B cell (primary cell): ENCODE data around the gene RCBTB2. TPM values are rescaled to one million over a fixed set of nuclear protein-coding genes. Genes with fewer than 3 reads are reported as not detected.

Experiments
- ATAC-seq: fragments of 200-7000 bp; cut with Tn5 transposase; one replicate; pipeline ENCODE4 v1.10.0; 2021; ENCODE audit warnings: low read depth, mild to moderate bottlenecking, moderate number of reproducible peaks, moderate library complexity
- CTCF ChIA-PET: fragments of 350-600 bp; sonication (Branson Sonifier 250); formaldehyde crosslinking; loops from one replicate; lab custom pipeline; 2021; ENCODE audit warnings: antibody characterized with exemption, inconsistent platforms; lab: Charles Lee
- POLR2A ChIA-PET: fragments of 350-600 bp; sonication (Branson Sonifier 250); formaldehyde crosslinking; loops from one replicate; lab custom pipeline; 2021; ENCODE audit warnings: antibody characterized with exemption; lab: Charles Lee
- DNase-seq: peaks from one replicate; pipeline ENCODE4 v3.0.0; 2013
- H2AFZ ChIP-seq: 2 replicates; pipeline ENCODE4 v1.6.1; 2012; ENCODE audit warnings: mild to moderate bottlenecking, low read depth, low read length; ENCODE audit not compliant: insufficient read depth, poor library complexity, severe bottlenecking
- H3K27ac ChIP-seq, 2 donors: 1 replicate in 1 of 2; 2 replicates in 1 of 2; pipeline ENCODE4 v1.5.1; 2012 to 2013; ENCODE audit warnings: low read length in 2 of 2, mild to moderate bottlenecking in 2 of 2, moderate library complexity in 1 of 2
- H3K27me3 ChIP-seq, 4 experiments: fragments of 200-600 bp in 1 of 4; sonication (generic) in 1 of 4; replicated peaks in 1 of 4; 1 replicate in 2 of 4; 2 replicates in 2 of 4; pipeline versions ENCODE4 v1.6.1 to v1.7.0; 2013 to 2016; ENCODE audit warnings: low read length in 3 of 4, mild to moderate bottlenecking in 2 of 4, mixed read lengths in 1 of 4, moderate library complexity in 1 of 4; ENCODE audit not compliant: insufficient read depth in 4 of 4, control insufficient read depth in 3 of 4; ENCODE audit errors: control extremely low read depth in 1 of 4
- H3K36me3 ChIP-seq, 2 experiments: replicated peaks in 1 of 2; 1 replicate in 1 of 2; 2 replicates in 1 of 2; pipeline versions ENCODE4 v1.6.1 to v1.7.1; 2013; ENCODE audit warnings: low read length in 1 of 2; ENCODE audit not compliant: insufficient read depth in 2 of 2, control insufficient read depth in 1 of 2; ENCODE audit errors: control extremely low read depth in 1 of 2, extremely low read depth in 1 of 2
- H3K4me1 ChIP-seq, 2 donors: fragments of 200-600 bp in 1 of 2; sonication (generic) in 1 of 2; 1 replicate in 1 of 2; 2 replicates in 1 of 2; pipeline versions ENCODE4 v1.5.1 to v1.6.1; 2013 to 2017; ENCODE audit warnings: low read length in 2 of 2; ENCODE audit not compliant: control insufficient read depth in 2 of 2, insufficient read depth in 2 of 2
- H3K4me2 ChIP-seq: replicated peaks from 2 replicates; pipeline ENCODE3; 2012; ENCODE audit warnings: mild to moderate bottlenecking, low read depth, low read length; ENCODE audit not compliant: poor library complexity, severe bottlenecking
- H3K4me3 ChIP-seq, 5 experiments: fragments of 200-600 bp in 1 of 5; sonication (generic) in 1 of 5; 1 replicate in 3 of 5; 2 replicates in 2 of 5; pipeline versions ENCODE4 v1.5.1 to v1.7.0; 2011 to 2016; ENCODE audit warnings: low read length in 4 of 5, mild to moderate bottlenecking in 4 of 5, low read depth in 2 of 5, control low read depth in 1 of 5, moderate library complexity in 1 of 5; ENCODE audit not compliant: insufficient read depth in 1 of 5; ENCODE audit errors: control extremely low read depth in 1 of 5, extremely low read depth in 1 of 5
- H3K79me2 ChIP-seq: fragments of 200-600 bp; sonication (generic); one replicate; pipeline ENCODE4 v1.6.0; 2016; ENCODE audit warnings: low read length; ENCODE audit not compliant: control insufficient read depth, insufficient read depth
- H3K9ac ChIP-seq: fragments of 200-600 bp; sonication (generic); 2 replicates; pipeline ENCODE4 v1.6.1; 2017; ENCODE audit warnings: mild to moderate bottlenecking, low read length, moderate library complexity
- H3K9me3 ChIP-seq, 3 donors: one replicate each; pipeline versions ENCODE4 v1.6.1 to v1.7.1; 2013; ENCODE audit warnings: low read length in 2 of 3; ENCODE audit not compliant: control insufficient read depth in 2 of 3, insufficient read depth in 1 of 3; ENCODE audit errors: control extremely low read depth in 1 of 3
- H4K20me1 ChIP-seq: 2 replicates; pipeline ENCODE4 v1.6.0; 2012; ENCODE audit warnings: mild to moderate bottlenecking, low read length; ENCODE audit not compliant: insufficient read depth, control insufficient read depth, poor library complexity, severe bottlenecking
- H3K27ac Mint-ChIP-seq: one replicate; pipeline ENCODE4 v1.8.0; 2021; ENCODE audit warnings: mixed read lengths
- H3K27me3 Mint-ChIP-seq: one replicate; pipeline ENCODE4 v1.8.0; 2021; ENCODE audit warnings: mixed read lengths
- H3K4me1 Mint-ChIP-seq: one replicate; pipeline ENCODE4 v1.8.0; 2021; ENCODE audit warnings: mixed read lengths
- H3K4me3 Mint-ChIP-seq: one replicate; pipeline ENCODE4 v1.8.0; 2021; ENCODE audit warnings: mixed read lengths
- H3K9me3 Mint-ChIP-seq: one replicate; pipeline ENCODE4 v1.8.0; 2022; ENCODE audit warnings: mixed read lengths; ENCODE audit not compliant: insufficient read depth
- CTCF ChIP-seq: fragments of 200-600 bp; IDR thresholded peaks from one replicate; pipeline ENCODE4 v1.8.0; 2022; ENCODE audit warnings: antibody characterized with exemption, mild to moderate bottlenecking
- EZH2 ChIP-seq: IDR thresholded peaks from 2 replicates; pipeline ENCODE4 v1.6.1; 2012; ENCODE audit warnings: borderline replicate concordance, low read depth, mild to moderate bottlenecking, moderate library complexity, low read length; ENCODE audit not compliant: insufficient read depth, poor library complexity, severe bottlenecking
- WGBS: methylation state at CpG from one replicate; pipeline ENCODE4 v1.1.5; 2013; ENCODE audit warnings: missing lambda C conversion rate; ENCODE audit not compliant: insufficient coverage; 5-methylcytosine and 5-hydroxymethylcytosine counted together
- intact Hi-C: fragments of 100-400 bp; cut with micrococcal nuclease; formaldehyde crosslinking; loops from one replicate; pipeline ENCODE4 v1.10.0; 2022
- polyA plus RNA-seq: library from polyadenylated mRNA; depleted of rRNA; stranded (reverse); fragments of >200 nt; gene quantifications from 2 replicates; pipeline ENCODE4 v1.2.3, GENCODE V29; 2012
- total RNA-seq, 2 donors: library from RNA; stranded (reverse); fragments of 120-200 nt in 1 of 2; gene quantifications; 1 replicate in 1 of 2; 2 replicates in 1 of 2; pipeline versions ENCODE4 v1.2.3 to v1.2.4, GENCODE V29; 2013 to 2022

Gene RCBTB2
- total and polyA plus RNA-seq, 2 donors (not counting 1 experiment from before 2014, with no cell fraction given): 1.4 to 2.7 TPM

- CTCF ChIA-PET: interaction anchor here (1.3 kb wide), 1 partner anchor 49 kb away, joined by 5 read pairs; no protein-coding TSS in a partner anchor
- Histone ChIP-seq H3K4me1 (peaks cover 20 to 24% of the 10 kb centered on the region in 2 donors), H3K9ac (no peak overlapping the region), H3K27me3 (peaks cover 0 to 6% (median 4%) of the 10 kb centered on the region in 4 experiments), H2AFZ (no peak overlapping the region), H3K79me2 (peaks cover 2% of the 10 kb centered on the region), H3K27ac (no peak overlapping the region), H3K36me3 (no peaks in the 10 kb centered on the region), H4K20me1 (no peaks in the 10 kb centered on the region), H3K4me3 (no peak overlapping the region), H3K4me2 (no peak overlapping the region), H3K9me3 (no peaks in the 10 kb centered on the region)
- Mint-ChIP-seq H3K9me3 (no peaks in the 10 kb centered on the region), H3K4me1 (peaks cover 26% of the 10 kb centered on the region), H3K27me3 (peaks cover 11% of the 10 kb centered on the region), H3K27ac (no peak overlapping the region), H3K4me3 (peak overlapping the region; percentile 97)
- whole genome bisulfite sequencing: 59% methylated on average over 5 of the region's 6 CpGs
- intact Hi-C loops: loop anchor here (5.0 kb wide), 2 partner anchors 446 to 494 kb away; partner anchors contain the start of genes FNDC3A and NUDT15
- DNase-seq: no peak
- TF ChIP-seq EZH2: no peak
- no peak for TF ChIP-seq CTCF
- ATAC-seq: no peak
- POLR2A ChIA-PET: interaction anchor here (0.5 kb wide), 1 partner anchor 13 kb away, joined by 6 read pairs; no protein-coding TSS in a partner anchor
Measured at GRCh38 chr13:48530833-48531232, 2.0 kb downstream of the RCBTB2 start.

- H3K27me3 Mint-ChIP-seq: peaks cover 8% of the 10 kb centered on the region
- H3K79me2 ChIP-seq: peaks cover 7% of the 10 kb centered on the region
- no peaks in the 10 kb centered on the region for H3K9me3 Mint-ChIP-seq
- H3K9me3 ChIP-seq: no peaks in the 10 kb centered on the region
- ChIA-PET CTCF (interaction anchor here (0.6 to 1.3 kb wide), 3 partner anchors 23 to 88 kb away, joined by 3 read pairs; no protein-coding TSS in a partner anchor), POLR2A (no interaction called here)
- H3K4me3 ChIP-seq: no peak overlapping the region
- H3K27me3 ChIP-seq: peaks cover 0 to 6% (median 1%) of the 10 kb centered on the region in 4 experiments
- no peaks in the 10 kb centered on the region for H4K20me1 ChIP-seq
- H3K4me1 Mint-ChIP-seq: peaks cover 22% of the 10 kb centered on the region
- WGBS: no CpG with 5 or more reads among the region's 3 CpGs
- ATAC-seq: no peak
- H3K4me1 ChIP-seq: peaks cover 20 to 24% of the 10 kb centered on the region in 2 donors
- no peak overlapping the region for H3K4me3 Mint-ChIP-seq
- TF ChIP-seq CTCF: no peak
- no peak for TF ChIP-seq EZH2
- no peak overlapping the region for H3K27ac ChIP-seq
- no peak overlapping the region for H2AFZ ChIP-seq
- no peak overlapping the region for H3K4me2 ChIP-seq
- H3K36me3 ChIP-seq: no peaks in the 10 kb centered on the region
- no peak overlapping the region for H3K27ac Mint-ChIP-seq
- H3K9ac ChIP-seq: no peak overlapping the region
- intact Hi-C loops: no loop called here
- DNase-seq: no peak
Measured at GRCh38 chr13:48528720-48529119, 4.2 kb downstream of the RCBTB2 start.
